Prostate gland (tissue), 2 donors: ENCODE measurements around the gene DNMT3A.

Experiments
- CTCF ChIP-seq, 4 experiments: fragments of 200-600 bp in 2 of 4; fragments of 450-650 bp in 2 of 4; sonication (generic) in 2 of 4; IDR thresholded peaks; 1 replicate in 3 of 4; 2 replicates in 1 of 4; pipeline ENCODE4 v1.5.1; 2016 to 2019; ENCODE audit warnings: antibody characterized with exemption in 4 of 4, mild to moderate bottlenecking in 2 of 4, moderate library complexity in 2 of 4
- POLR2A ChIP-seq: fragments of 450-650 bp; IDR thresholded peaks from one replicate; pipeline ENCODE4 v1.6.1; 2016; ENCODE audit warnings: antibody characterized with exemption, mild to moderate bottlenecking

GRCh38 chr2:25257032-25257552 lies 84.6 kb downstream of the DNMT3A start:
- TF ChIP-seq CTCF (IDR thresholded peaks at IDR 0.05): no peak
- TF ChIP-seq POLR2A: no peak
